Activated CD8-positive, alpha-beta memory T cell treated with anti-CD3 and anti-CD28 coated beads, Interleukin-2, amount 50 U/mL, for 48 hours (primary cell): Measurements from ENCODE around the gene CLEC4C.
"Not testable (repeated sequence)": the region's sequence is repeated elsewhere in the genome, so short reads cannot be mapped to it uniquely, and the experiment has no call there.

Experiments used
- DNase-seq: peaks from one replicate; pipeline ENCODE4 v3.0.0-alpha.2; 2020

CLEC4C gene, protein sequence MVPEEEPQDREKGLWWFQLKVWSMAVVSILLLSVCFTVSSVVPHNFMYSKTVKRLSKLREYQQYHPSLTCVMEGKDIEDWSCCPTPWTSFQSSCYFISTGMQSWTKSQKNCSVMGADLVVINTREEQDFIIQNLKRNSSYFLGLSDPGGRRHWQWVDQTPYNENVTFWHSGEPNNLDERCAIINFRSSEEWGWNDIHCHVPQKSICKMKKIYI

DNA sequence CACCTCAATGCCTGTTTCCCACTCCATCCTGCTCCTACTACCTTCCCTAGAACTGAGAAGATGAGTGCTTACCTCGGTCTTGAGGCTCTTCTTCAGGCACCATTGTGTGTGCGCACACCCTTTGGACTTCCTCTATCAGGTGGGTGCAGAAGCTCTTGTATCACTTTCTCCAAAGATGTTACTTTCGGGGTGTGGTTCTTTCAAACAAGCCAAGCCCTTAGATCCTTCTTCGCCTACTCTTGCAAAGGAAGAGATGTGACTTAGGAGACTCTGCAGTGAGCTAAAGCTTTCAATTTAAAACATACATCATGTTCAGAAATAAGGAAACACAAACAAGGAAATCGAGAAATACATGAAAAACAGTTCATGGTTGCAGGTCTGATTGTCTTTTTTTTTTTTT, at the start of gene CLEC4C:
Gene CLEC4C, minus strand, starts transcription at position 130 of the 400 bp plus-strand sequence. Its CDS starts 27 bp downstream, at position 103.
- DNase-seq, result no peak

GRCh38 chr12:7793211-7793610, 46.0 kb upstream of the CLEC4C start:
- DNase-seq, result no peak

DNA sequence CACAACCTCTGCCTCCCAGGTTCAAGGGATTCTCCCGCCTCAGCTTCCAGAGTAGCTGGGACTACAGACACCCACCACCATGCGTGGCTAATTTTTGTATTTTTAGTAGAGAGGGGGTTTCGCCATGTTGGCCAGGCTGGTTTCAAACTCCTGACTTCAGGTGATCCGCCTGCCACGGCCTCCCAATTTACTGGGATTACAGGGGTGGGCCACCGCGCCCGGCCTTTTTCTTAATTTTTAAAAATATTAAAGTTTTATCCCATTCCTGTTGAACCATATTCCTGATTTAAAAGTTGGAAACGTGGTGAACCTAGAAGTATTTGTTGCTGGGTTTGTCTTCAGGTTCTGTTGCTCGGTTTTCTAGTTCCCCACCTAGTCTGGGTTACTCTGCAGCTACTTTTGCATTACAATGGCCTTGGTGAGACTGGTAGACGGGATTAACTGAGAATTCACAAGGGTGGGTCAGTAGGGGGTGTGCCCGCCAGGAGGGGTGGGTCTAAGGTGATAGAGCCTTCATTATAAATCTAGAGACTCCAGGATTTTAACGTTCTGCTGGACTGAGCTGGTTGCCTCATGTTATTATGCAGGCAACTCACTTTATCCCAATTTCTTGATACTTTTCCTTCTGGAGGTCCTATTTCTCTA, 41.8 kb upstream of the CLEC4C start, which contains the start of gene NANOG:
Gene NANOG, plus strand, starts transcription at position 519 of the 645 bp plus-strand sequence. CDS start 213 bp downstream, outside the sequence.
- DNase-seq, result not testable (repeated sequence)

DNA sequence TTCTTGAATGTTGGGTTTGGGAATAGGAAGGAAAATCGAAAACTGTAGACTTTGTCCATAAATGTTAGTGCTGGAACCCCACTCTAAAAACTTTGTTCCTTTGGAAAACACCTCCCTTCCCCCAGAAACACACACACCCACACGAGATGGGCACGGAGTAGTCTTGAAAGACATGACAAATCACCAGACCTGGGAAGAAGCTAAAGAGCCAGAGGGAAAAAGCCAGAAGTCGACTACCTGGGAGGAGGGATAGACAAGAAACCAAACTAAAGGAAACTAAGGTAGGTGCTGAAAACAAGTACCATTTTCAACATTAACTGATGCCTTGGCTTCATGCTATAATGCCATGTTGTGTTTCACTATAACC, 41.1 kb upstream of the CLEC4C start:
- no peak for DNase-seq

GRCh38 chr12:7787574-7788293, 40.6 kb upstream of the CLEC4C start:
- no peak for DNase-seq

DNA sequence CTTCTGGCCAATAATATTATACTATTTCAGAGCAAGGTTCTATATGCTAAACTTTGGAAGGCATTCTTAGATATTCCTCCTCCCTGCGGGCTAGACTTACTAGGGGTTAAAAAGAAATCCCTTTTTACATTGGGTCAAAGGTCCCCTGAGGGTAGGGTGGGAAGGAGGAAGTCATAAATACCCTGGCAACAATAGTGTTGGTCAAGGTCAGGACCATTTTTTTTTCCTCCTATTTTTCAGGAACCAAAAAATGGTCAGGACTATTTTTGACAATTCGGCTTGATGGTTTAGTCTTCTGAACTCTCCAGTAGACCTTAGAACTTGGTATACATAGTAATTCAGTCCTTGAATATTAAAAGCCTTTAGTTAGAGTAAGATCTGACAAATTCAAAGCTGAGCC, 37.5 kb upstream of the CLEC4C start:
- no peak for DNase-seq

GRCh38 chr12:7783433-7783832, 36.3 kb upstream of the CLEC4C start:
- DNase-seq, result not testable (repeated sequence)

DNA sequence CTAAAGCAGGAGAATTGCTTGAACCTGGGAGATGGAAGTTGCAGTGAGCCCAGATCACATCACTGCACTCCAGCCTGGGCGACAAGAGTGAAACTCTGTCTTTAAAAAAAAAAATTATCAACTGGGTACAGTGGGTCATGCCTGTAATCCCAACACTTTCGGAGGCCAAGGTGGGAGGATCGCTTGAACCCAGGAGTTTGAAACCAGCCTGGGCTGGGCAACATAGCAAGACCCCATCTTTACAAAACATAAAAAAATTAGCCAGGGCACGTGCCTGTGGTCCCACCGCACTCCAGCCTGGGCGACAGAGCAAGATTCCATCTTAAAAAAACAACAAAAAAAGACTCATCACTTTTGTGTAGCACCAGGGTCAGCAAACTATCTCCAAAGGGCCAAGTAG, 34.9 kb upstream of the CLEC4C start:
- DNase-seq, result no peak

DNA sequence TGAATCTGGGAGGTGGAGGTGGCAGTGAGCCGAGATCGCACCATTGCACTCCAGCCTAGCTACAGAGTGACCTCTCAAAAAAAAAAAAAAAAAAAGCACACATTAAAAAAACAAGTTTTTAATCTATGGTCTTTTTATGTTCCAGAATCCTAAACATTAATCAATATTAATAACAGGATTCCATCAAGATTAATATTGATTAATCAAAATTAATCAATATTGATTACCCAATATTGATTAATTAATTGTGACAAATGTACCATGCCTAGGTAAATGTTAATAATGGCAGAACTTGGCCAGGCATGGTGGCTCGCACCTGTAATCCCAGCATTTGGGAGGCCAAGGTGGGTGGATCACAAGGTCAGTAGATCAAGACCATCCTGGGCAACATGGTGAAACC, 34.1 kb upstream of the CLEC4C start:
- no peak for DNase-seq

DNA sequence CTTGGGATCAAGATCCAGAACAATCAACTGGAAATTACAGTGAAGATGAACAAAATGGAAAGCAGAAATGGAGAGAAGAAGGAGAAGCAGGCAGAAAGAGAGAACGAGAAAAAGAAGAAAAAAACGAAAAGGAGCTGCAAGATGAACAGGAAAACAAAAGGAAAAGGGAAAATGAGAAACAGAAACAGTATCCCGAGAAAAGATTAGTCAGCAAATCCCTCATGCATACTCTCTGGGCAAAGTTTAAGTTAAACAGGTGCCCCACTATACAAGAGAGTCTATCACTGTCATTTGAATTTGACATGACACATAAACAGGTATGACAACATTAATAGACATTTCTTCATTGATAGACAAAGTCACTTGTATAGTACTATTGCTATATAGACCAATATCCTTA, 22.8 kb upstream of the CLEC4C start:
- no peak for DNase-seq

GRCh38 chr12:7758766-7759140, 11.6 kb upstream of the CLEC4C start:
- DNase-seq, result no peak

GRCh38 chr12:7756993-7757392, 9.8 kb upstream of the CLEC4C start:
- DNase-seq, result no peak

DNA sequence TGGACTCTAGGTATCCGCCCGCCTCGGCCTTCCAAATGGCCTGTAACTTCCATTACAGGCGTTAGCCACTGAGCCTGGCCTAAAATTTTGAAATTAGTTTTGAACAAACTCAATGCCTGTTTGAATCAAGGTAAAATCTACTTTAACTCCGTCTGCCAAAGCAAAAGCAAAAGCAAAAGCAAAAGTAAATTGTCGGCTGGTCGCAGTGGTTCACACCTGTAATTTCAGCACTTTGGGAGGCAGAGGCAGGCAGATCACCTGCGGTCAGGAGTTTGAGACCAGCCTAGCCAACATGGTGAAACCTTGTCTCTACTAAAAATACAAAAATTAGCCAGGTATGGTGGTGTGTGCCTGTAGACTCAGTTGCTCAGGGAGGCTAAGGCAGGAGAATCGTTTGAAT, 8.5 kb upstream of the CLEC4C start:
- DNase-seq, result not testable (repeated sequence)

GRCh38 chr12:7751941-7752922, 5.1 kb upstream of the CLEC4C start:
- not testable (repeated sequence) for DNase-seq

DNA sequence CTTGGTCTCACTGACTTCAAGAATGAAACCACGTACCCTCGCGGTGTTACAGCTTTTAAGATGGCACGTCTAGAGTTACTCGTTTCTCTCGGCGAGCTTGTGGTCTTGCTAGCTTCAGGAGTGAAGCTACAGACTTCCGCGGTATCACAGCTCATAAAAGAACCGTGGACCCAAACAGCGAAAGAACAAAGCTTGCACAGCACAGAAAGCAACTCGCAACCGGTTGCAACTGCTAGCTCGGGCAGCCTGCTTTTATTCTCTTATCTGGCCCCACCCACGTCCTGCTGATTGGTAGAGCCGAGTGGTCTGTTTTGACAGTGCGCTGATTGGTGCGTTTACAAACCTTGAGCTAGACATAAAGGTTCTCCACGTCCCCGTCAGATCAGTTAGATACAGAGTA, 4.2 kb upstream of the CLEC4C start:
- no peak for DNase-seq

DNA sequence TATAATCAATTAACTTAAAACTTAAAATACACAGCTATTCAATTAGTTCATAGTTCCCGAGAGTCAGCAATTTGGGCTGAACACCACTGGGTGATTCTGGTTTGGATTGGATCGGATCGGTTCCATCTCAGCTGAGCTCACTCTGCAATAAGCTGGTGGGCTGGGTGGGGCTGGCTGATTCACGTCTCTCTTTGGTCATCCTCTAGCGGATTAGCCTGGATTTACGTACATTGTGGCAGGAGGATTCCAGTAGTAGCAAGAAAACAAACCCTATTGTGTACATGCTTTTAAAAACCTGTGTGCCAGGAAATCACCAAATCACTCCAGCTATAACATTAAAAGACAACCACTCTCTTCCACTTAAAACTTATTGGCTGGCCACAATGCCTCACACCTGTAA, 3.2 kb upstream of the CLEC4C start:
- DNase-seq, result no peak

- DNase-seq, result no peak
These were observed 2.3 kb upstream of the CLEC4C start for GRCh38 chr12:7749442-7749841.

- no peak for DNase-seq
These were observed 1.7 kb upstream of the CLEC4C start for GRCh38 chr12:7748852-7749251.

GRCh38 chr12:7732993-7733392, 14.2 kb downstream of the CLEC4C start:
- DNase-seq, result no peak

DNA sequence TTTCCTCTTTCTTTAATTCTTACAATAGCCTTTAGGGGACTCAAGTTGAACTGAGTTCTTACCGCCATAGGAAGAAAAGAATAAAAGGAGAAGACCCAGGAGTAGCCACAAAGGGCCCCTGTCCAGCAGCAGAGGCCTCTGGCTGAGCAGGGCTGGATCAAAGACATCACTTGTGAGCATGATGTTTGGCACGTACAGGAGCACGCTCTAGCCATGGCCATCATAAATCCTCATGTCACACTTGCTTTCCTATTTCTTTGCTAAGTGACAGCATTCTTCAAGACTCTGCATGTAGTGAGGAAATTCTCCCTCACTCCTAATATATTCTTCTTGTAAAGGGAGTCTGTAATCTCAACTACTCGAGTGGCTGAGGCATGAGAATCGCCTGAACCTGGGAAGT, 15.7 kb downstream of the CLEC4C start:
- DNase-seq, result no peak

- DNase-seq, result not testable (repeated sequence)
These were observed 16.2 kb downstream of the CLEC4C start for GRCh38 chr12:7730984-7731383.

DNA sequence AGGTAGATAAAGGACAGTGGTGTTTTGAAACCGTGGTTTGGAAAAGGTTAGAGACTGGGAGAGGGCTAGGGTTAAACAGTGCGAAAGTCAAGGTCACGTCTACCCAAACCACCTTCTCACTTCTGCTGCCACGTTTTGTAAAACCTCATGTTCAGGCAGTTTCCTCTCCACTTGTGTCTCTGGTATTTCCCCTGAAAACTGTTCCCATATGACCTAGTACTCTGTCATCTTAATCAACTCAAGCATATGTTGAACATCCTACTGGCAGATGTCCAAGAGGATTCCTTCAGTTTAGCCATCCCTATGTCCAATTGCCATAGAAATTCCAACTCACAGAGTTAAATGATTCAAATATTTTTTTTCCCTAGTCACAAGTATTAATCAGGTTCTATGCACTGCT, 17.4 kb downstream of the CLEC4C start:
- no peak for DNase-seq

DNA sequence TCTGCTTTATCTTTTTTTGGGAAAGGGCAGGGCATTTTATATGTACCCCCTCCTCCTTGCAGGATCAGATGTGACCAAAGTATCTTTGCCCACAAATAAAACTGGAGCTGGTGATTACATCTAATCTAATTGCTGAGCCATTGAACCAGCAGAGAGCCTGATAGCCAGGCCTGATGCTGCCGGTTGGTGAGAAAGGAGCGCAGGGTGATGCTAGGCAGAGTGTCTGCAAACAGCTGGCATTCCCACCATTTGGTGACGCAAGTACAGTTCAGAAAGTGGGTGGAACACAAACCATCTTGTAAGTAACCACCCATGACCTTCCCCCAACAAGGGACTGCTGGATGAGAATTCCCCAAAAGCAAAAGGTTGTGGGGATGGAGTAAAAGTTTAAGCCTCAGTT, 23.2 kb downstream of the CLEC4C start:
- DNase-seq, result no peak
